ENCODE results near the gene IMP3. TPM values are rescaled to one million over a fixed set of nuclear protein-coding genes. Genes with fewer than 3 reads are reported as not detected.
A peak's percentile ranks its signal among the peaks of the same experiment; 100 is the strongest.

IMP3 gene
- total and polyA plus RNA-seq, 11 donors = 37.1 to 151 (median 44.5) TPM

DNA sequence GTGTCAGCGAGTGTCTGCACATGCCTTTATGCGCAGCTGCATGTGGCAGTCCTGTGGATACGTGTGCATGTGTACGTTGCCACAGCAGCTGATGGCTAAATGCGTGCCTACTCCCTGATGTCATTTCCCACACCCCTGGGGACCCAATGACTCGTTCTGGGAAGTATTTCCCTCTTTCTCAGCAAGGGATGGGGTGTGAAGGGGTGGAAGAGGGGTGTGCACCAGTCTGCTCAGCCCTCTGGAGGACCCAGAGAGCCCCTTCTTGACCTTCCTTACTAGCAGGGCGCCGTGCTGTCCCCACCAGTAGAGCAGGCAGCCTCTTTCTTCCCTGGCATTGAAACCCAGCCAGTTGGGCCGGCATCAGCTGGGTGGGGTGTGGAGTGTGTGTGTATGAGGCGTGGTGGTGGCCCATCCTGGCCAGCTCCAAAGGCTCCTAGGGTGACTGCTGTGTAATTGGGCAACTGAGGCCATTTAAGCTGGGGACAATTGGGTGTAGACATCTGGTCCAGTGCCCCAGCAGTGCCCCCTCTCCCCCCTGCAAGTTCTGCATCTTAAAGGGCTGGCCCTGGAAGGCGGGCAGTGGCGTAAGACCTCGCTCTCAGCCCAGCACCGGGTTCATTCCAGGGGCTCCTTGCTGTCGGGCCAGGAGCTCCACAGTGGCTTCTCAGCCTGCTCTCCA, 26.9 kb upstream of the IMP3 start:
- TF ChIP-seq, protein P1, sequence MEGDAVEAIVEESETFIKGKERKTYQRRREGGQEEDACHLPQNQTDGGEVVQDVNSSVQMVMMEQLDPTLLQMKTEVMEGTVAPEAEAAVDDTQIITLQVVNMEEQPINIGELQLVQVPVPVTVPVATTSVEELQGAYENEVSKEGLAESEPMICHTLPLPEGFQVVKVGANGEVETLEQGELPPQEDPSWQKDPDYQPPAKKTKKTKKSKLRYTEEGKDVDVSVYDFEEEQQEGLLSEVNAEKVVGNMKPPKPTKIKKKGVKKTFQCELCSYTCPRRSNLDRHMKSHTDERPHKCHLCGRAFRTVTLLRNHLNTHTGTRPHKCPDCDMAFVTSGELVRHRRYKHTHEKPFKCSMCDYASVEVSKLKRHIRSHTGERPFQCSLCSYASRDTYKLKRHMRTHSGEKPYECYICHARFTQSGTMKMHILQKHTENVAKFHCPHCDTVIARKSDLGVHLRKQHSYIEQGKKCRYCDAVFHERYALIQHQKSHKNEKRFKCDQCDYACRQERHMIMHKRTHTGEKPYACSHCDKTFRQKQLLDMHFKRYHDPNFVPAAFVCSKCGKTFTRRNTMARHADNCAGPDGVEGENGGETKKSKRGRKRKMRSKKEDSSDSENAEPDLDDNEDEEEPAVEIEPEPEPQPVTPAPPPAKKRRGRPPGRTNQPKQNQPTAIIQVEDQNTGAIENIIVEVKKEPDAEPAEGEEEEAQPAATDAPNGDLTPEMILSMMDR (IDR thresholded peaks at IDR 0.05) = no peak
- peak in 1 of 2 donors; percentile 21 for TF ChIP-seq POLR2A (IDR thresholded peaks at IDR 0.05)
- intact Hi-C loops (cut with DNase I) = loop anchor here in 1 of 10 donors (2.0 kb wide), 1 partner anchor 20 kb away; the partner anchor contains the start of gene SNX33
- H3K4me3 ChIP-seq = no peak overlapping the region
- 49 to 79% (median 57%) methylated on average over 9 to 15 of the region's 15 CpGs for WGBS, 4 donors
- H3K27ac ChIP-seq = peak overlapping the region; percentile 1 to 80 (median 70)
- DNase-seq (peak; percentile 56 to 85 (median 80)), ATAC-seq (peak; percentile 39 to 90 (median 76))
- no peaks in the 10 kb centered on the region for H3K9me3 ChIP-seq
- no peaks in the 10 kb centered on the region for H3K27me3 ChIP-seq
- H3K36me3 ChIP-seq = peaks cover 0 to 7% (median 0%) of the 10 kb centered on the region in 9 donors
- peaks cover 13 to 40% (median 19%) of the 10 kb centered on the region in 12 donors for H3K4me1 ChIP-seq

DNA sequence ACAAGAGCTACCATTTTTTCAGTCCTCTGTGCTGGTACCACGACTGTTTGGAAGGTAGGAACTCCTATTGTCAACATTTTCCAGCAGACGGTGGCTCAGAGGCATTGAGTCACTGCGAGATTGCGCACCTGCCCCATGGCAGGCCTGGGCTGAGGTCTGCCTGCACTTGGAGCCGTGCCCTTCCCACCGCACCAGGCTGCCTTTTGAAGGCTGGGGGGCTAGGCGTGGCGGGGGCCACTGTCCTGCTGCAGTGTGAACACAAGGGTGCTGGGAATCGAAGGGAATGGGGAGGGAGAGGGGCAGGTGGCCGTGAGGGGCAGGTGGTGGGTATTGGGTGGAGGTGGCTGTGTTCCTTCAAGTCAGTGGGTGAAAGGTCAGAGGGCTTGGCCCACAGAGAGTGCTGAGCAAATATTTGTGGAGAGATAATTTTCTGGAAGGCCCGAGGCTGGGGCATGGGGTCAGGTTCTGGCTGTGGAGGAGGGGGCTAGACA, 24.0 kb upstream of the IMP3 start:
- Histone ChIP-seq H3K36me3 (peaks cover 0 to 8% (median 1%) of the 10 kb centered on the region in 9 donors), H3K27me3 (no peaks in the 10 kb centered on the region), H3K27ac (peak overlapping the region in 1 of 12 donors; percentile 89), H3K4me3 (no peak overlapping the region), H3K9me3 (no peaks in the 10 kb centered on the region), H3K4me1 (peaks cover 9 to 51% (median 42%) of the 10 kb centered on the region in 12 donors)
- no peak for TF ChIP-seq POLR2A (IDR thresholded peaks at IDR 0.05)
- TF ChIP-seq, protein P1 (IDR thresholded peaks at IDR 0.05) = no peak
- ATAC-seq (no peak), DNase-seq (peak in 1 of 5 donors; percentile 57)
- intact Hi-C loops (cut with DNase I) = no loop called here
- 82 to 95% (median 86%) methylated on average over 11 of the region's 11 CpGs for WGBS, 4 donors

DNA sequence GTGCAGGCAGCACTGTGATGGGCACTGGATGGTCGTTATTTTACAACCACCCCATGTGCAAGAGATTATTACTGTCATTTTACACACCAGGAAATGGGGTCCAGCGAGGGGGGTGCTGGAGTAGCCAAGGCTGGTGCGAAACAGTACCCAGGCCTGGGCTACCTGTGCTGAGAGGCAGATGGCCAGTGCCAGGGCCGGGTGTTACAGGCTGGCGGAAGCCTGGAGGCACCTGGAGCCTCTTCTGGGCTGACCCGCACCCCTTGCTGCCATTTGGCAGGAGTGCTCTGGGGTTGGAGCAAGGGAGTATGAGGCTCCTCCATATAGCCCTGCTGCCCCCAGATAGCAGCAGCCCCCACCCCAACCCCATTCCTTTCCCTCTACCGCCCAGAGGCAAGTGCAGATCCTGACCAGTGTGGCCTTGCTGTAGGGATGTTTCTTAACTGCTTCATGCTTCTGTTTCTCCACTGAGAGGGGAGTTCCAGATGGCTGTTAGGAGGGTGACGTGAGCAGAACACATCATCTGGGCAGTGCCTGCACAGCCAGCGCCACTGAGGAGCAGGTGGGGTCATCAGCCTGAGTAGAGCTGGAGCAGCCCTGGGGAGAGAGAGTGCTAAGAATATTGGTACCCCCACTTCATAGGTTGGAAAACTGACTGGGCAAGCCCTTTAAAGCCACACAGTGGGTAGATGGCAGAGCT, 22.9 kb upstream of the IMP3 start:
- no peaks in the 10 kb centered on the region for H3K9me3 ChIP-seq
- TF ChIP-seq, protein P1 (IDR thresholded peaks at IDR 0.05) = no peak
- TF ChIP-seq POLR2A (IDR thresholded peaks at IDR 0.05) = no peak
- DNase-seq (no peak), ATAC-seq (no peak)
- H3K27ac ChIP-seq = peak overlapping the region in 1 of 12 donors; percentile 89
- H3K27me3 ChIP-seq = no peaks in the 10 kb centered on the region
- WGBS, 4 donors = 85 to 94% (median 93%) methylated on average over 8 to 9 of the region's 9 CpGs
- intact Hi-C loops (cut with DNase I) = no loop called here
- peaks cover 9 to 55% (median 45%) of the 10 kb centered on the region in 12 donors for H3K4me1 ChIP-seq
- no peak overlapping the region for H3K4me3 ChIP-seq
- peaks cover 0 to 18% (median 11%) of the 10 kb centered on the region in 9 donors for H3K36me3 ChIP-seq

DNA sequence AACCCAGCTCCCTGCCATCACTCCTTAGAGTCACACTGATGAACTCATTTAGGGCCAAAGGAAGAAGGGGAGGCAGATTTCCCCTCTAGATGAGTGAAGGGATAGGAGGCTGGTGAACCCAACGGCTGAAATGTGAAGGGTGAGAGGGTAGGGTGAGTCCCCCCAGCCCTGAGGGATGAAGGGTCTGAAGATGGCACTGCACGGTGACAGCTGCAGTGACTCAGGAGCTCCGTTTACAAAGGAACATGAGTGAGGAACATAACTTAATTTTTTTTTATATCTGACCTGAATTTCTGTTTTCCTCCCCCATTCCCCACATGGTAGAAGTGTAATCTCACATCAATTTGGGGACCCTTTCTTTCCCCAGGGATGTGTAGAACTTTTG, 21.7 kb upstream of the IMP3 start:
- Histone ChIP-seq H3K36me3 (peaks cover 0 to 30% (median 23%) of the 10 kb centered on the region in 9 donors), H3K27me3 (no peaks in the 10 kb centered on the region), H3K4me1 (peaks cover 0 to 42% (median 36%) of the 10 kb centered on the region in 12 donors), H3K9me3 (no peaks in the 10 kb centered on the region), H3K27ac (peak overlapping the region; percentile 15 to 89 (median 69)), H3K4me3 (peak overlapping the region in 2 of 12 donors; percentile 6 to 13)
- intact Hi-C loops (cut with DNase I) = no loop called here
- DNase-seq (no peak), ATAC-seq (no peak)
- WGBS, 4 donors = 80 to 82% (median 81%) methylated on average over 3 of the region's 3 CpGs
- TF ChIP-seq, protein P1 (IDR thresholded peaks at IDR 0.05) = no peak
- no peak for TF ChIP-seq POLR2A (IDR thresholded peaks at IDR 0.05)
